Pulmonary artery endothelial cell (primary cell): ENCODE data around the gene RAB43. TPM values are rescaled to one million over a fixed set of nuclear protein-coding genes. Genes with fewer than 3 reads are reported as not detected.

Experiments used
- DNase-seq: peaks from one replicate; pipeline ENCODE4 v3.0.0-alpha.2; 2011; ENCODE audit warnings: low read depth, low spot score
- total RNA-seq: library from RNA; depleted of rRNA; stranded (reverse); fragments of >200 nt; gene quantifications from 2 replicates; pipeline ENCODE4 v1.2.3, GENCODE V29; 2014

RAB43 gene
- total RNA-seq, 1 donor from 2014 or later = 27.7 TPM

- DNase-seq = no peak
These were observed 82.1 kb downstream of the RAB43 start for GRCh38 chr3:129039271-129040038.

GRCh38 chr3:129038121-129038855, 83.3 kb downstream of the RAB43 start:
- DNase-seq = no peak

Other genes starting within 250 kb of the RAB43 start
- gene ACAD9, start 242.2 kb downstream of the RAB43 start, total RNA-seq = 48.7 and 54.0 TPM in 2 replicates
- gene CFAP92, start 127.7 kb downstream of the RAB43 start, total RNA-seq = 0.04 and 0.07 TPM in 2 replicates
- 0.25 and 0.26 TPM in 2 replicates for gene EFCC1, start 120.5 kb downstream of the RAB43 start, total RNA-seq
- not detected in 2 replicates for gene GP9, start 61.0 kb downstream of the RAB43 start, total RNA-seq
- gene ISY1, start 39.3 kb upstream of the RAB43 start, total RNA-seq = 47.2 and 52.9 TPM in 2 replicates
- gene CNBP, start 62.1 kb upstream of the RAB43 start, total RNA-seq = 223 and 313 TPM in 2 replicates
- 247 and 274 TPM in 2 replicates for gene COPG1, start 127.8 kb upstream of the RAB43 start, total RNA-seq
- gene HMCES, start 157.1 kb upstream of the RAB43 start, total RNA-seq = 27.9 and 35.6 TPM in 2 replicates